Medulla oblongata (tissue), 1 donor: ENCODE results near the gene C9orf85.

Experiments used
- DNase-seq: peaks from one replicate; pipeline ENCODE4 v3.0.0-alpha.2; 2015; ENCODE audit errors: extremely low spot score

C9orf85 gene

GRCh38 chr9:71904076-71904475, 7.4 kb upstream of the C9orf85 start:
- no peak for DNase-seq

GRCh38 chr9:71908825-71909224, 2.6 kb upstream of the C9orf85 start:
- DNase-seq = peak; percentile 42

- peak; percentile 69 for DNase-seq
Observed at GRCh38 chr9:71909887-71910649, 1.4 kb upstream of the C9orf85 start.

GRCh38 chr9:71910650-71911060, 784 bp upstream of the C9orf85 start:
- no peak for DNase-seq

- DNase-seq = no peak
Observed at GRCh38 chr9:71911908-71912335, 483 bp downstream of the C9orf85 start.

- DNase-seq = no peak
Observed at GRCh38 chr9:71915495-71915894, 4.1 kb downstream of the C9orf85 start.

GRCh38 chr9:71916834-71917534, 5.5 kb downstream of the C9orf85 start:
- no peak for DNase-seq

- no peak for DNase-seq
Observed at GRCh38 chr9:71918419-71918818, 7.0 kb downstream of the C9orf85 start.

GRCh38 chr9:71920456-71921189, 9.2 kb downstream of the C9orf85 start:
- DNase-seq = no peak

GRCh38 chr9:71921190-71921814, 9.9 kb downstream of the C9orf85 start:
- no peak for DNase-seq

- no peak for DNase-seq
Observed at GRCh38 chr9:71924576-71924975, 13.1 kb downstream of the C9orf85 start.

GRCh38 chr9:71925834-71926233, 14.4 kb downstream of the C9orf85 start:
- DNase-seq = no peak

GRCh38 chr9:71928376-71928775, 16.9 kb downstream of the C9orf85 start:
- no peak for DNase-seq

GRCh38 chr9:71928806-71929205, 17.4 kb downstream of the C9orf85 start:
- no peak for DNase-seq

GRCh38 chr9:71929223-71929622, 17.8 kb downstream of the C9orf85 start:
- DNase-seq = no peak

GRCh38 chr9:71929791-71930440, 18.5 kb downstream of the C9orf85 start:
- DNase-seq = no peak

- no peak for DNase-seq
Observed at GRCh38 chr9:71931166-71931565, 19.7 kb downstream of the C9orf85 start.

- no peak for DNase-seq
Observed at GRCh38 chr9:71936066-71936465, 24.6 kb downstream of the C9orf85 start.

GRCh38 chr9:71937070-71937625, 25.7 kb downstream of the C9orf85 start:
- peak; percentile 69 for DNase-seq

GRCh38 chr9:71937898-71938297, 26.5 kb downstream of the C9orf85 start:
- peak; percentile 22 for DNase-seq

GRCh38 chr9:71941060-71941568, 29.7 kb downstream of the C9orf85 start:
- DNase-seq = no peak
